Adrenal gland (tissue), 5 donors: ENCODE measurements around the gene RPUSD4.

Source experiments
- POLR2A ChIP-seq, 2 donors: fragments of 450-650 bp; IDR thresholded peaks; one replicate each; pipeline ENCODE4 v1.6.1; 2017; ENCODE audit warnings: antibody characterized with exemption in 2 of 2, mild to moderate bottlenecking in 2 of 2, moderate library complexity in 1 of 2
- TF ChIP-seq, protein P1 (sequence below), 6 experiments: fragments of 450-650 bp in 4 of 6; fragments of 200-600 bp in 2 of 6; sonication (generic) in 1 of 6; IDR thresholded peaks; 1 replicate in 5 of 6; 2 replicates in 1 of 6; pipeline versions ENCODE4 v1.5.1 to v1.8.0; 2016 to 2021; ENCODE audit warnings: antibody characterized with exemption in 6 of 6, mild to moderate bottlenecking in 2 of 6, moderate library complexity in 1 of 6
- donor health status: DM: no; HTN: no; CAD: no.

DNA sequence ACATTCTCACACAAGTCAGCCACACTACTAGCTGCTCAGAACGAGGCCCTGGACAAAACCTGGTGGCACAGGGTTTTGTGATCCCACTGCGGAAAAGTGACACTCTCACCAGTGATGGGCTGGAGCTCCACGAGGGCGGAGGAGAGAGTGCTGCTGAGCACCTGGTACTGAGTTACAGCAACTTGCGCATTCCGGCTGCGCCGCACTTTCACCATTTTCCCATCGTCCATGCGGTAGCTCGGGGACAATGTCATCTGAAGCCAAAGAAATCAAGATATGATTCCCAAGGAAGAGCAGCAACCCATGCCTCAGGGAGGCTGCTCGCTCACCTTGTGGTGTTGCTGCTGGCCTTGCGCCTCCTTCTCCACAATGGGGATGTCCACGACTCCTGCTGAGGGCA lies 6.1 kb downstream of the RPUSD4 start:
- TF ChIP-seq, protein P1, sequence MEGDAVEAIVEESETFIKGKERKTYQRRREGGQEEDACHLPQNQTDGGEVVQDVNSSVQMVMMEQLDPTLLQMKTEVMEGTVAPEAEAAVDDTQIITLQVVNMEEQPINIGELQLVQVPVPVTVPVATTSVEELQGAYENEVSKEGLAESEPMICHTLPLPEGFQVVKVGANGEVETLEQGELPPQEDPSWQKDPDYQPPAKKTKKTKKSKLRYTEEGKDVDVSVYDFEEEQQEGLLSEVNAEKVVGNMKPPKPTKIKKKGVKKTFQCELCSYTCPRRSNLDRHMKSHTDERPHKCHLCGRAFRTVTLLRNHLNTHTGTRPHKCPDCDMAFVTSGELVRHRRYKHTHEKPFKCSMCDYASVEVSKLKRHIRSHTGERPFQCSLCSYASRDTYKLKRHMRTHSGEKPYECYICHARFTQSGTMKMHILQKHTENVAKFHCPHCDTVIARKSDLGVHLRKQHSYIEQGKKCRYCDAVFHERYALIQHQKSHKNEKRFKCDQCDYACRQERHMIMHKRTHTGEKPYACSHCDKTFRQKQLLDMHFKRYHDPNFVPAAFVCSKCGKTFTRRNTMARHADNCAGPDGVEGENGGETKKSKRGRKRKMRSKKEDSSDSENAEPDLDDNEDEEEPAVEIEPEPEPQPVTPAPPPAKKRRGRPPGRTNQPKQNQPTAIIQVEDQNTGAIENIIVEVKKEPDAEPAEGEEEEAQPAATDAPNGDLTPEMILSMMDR (IDR thresholded peaks at IDR 0.05) = no peak
- no peak for TF ChIP-seq POLR2A (IDR thresholded peaks at IDR 0.05)
